Forelimb muscle (tissue), 1 donor: ENCODE results near the gene DNAJC22. TPM values are rescaled to one million over a fixed set of nuclear protein-coding genes. Genes with fewer than 3 reads are reported as not detected.
"Not testable (repeated sequence)": the region's sequence is repeated elsewhere in the genome, so short reads cannot be mapped to it uniquely, and the experiment has no call there.

ENCODE experiments used
- DNase-seq: peaks from one replicate; pipeline ENCODE4 v3.0.0-alpha.2; 2013; ENCODE audit warnings: low read depth
- polyA plus RNA-seq: library from polyadenylated mRNA; unstranded; fragments of 120-200 nt; gene quantifications from one replicate; pipeline ENCODE4 v1.2.1, GENCODE V29; 2013; ENCODE audit not compliant: insufficient read length

Gene DNAJC22
- polyA plus RNA-seq, result 0.09 TPM

GRCh38 chr12:49346659-49347310, at the start of gene DNAJC22:
TSS of gene DNAJC22 (plus strand) at chr12:49346888. CDS start at chr12:49348873, 1,985 bp downstream.
- DNase-seq, result no peak

DNA sequence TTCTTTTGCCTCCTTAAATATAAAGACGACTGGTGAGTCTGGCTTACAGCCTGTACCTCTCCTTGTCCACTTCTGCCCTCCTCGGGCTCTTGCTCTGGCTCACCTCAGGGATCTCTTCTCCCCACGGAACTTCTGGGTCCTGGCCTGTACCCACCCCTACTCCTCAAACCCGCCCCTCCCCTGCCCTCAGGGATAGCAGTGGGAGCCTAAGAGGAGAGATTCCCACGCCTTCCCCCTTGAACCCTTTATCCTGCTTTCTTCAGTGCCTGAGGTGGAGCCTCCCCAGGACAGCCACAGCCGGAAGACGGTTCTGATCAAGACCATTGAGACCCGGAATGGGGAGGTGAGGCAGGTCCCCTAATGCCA, 49.0 kb upstream of the DNAJC22 start:
- no peak for DNase-seq

DNA sequence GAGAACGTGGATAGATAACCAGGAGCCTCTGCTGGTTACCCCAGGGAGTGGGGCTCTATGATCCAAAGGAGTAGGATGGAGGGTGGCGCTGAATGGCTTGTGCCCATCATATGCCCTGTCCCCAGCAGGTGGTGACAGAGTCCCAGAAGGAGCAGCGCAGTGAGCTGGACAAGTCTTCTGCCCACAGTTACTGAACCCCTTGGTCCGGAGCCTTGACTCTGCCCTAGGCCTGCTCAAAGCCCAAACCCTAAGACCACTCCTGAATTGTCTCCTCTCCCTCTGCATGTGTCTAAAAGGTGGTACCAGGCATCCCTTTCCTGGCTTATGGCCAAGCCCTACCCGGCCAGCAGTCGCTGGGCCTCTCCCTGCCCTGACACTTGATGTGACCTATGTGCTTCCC, 48.5 kb upstream of the DNAJC22 start:
- DNase-seq, result no peak

DNA sequence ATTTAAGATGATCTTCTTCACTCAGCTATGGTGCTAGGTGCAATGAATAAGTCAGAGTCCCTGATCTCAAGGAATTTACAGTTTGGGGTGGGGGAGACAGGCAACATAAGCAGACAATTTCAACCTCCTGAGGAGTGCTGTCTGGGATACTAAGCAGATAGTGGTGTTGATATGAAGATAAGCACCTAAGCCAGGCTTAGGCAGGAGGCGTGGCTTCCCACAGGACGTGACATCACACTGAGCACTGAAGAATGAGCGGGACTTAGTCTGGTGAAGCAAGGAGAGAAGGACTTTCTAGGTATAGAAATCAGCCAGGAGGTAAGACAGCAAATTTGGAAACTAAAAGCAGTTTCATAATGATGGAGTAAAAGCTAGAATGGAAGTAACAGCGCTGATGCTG, 44.9 kb upstream of the DNAJC22 start:
- no peak for DNase-seq

GRCh38 chr12:49304161-49304560, 42.5 kb upstream of the DNAJC22 start:
- DNase-seq, result no peak

DNA sequence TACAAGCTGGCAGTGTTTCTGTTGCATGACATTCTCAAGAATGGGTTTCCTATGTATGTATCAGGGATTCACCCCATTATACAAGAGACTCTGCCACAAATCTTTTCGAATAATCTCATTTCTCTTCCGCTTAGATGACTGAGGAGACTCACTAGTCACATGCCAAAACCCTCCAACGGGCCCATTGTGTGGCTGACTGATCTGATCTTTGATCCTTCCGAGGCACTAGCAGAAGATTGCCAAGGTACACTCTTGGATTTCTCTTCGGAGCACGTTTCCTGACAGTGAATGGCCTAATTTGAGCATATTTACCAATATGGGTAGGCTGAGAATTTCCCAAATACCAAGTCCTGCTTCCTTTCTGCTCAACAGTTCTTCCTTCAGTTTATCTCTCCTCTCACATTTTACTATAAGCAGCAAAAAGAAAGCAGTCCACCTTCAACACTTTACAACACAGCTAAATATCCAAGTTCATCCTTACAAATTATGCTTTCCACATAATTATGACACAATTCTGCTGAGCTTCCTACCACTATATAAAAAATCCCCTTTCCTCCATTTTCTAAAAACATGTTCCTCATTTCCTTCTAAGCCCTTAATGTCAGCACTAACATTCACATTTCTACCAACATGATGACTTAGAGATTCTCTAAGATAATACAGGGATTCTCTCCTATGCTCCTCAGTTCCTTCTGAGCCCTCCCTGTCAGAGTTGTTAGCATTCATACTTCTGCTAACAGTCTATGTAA, 40.8 kb upstream of the DNAJC22 start:
- no peak for DNase-seq

DNA sequence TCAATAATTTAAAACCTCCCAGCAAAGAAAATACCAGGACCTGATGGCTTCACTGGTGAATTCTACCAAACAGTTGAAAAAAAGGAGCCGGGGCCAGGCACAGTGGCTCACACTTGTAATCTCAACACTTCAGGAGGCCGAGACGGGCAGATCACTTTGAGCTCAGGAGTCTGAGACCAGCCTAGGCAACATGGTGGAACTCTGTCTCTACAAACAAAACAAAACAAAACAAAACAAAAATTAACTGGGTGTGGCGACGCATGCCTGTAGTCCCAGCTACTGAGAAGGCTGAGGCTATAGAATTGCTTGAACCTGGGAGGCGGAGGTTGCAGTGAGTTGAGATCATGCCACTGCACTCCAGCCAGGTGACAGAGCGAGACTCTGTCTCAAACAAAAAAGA, 37.3 kb upstream of the DNAJC22 start:
- DNase-seq, result no peak

- not testable (repeated sequence) for DNase-seq
These were observed 36.2 kb upstream of the DNAJC22 start for GRCh38 chr12:49310451-49311000.

DNA sequence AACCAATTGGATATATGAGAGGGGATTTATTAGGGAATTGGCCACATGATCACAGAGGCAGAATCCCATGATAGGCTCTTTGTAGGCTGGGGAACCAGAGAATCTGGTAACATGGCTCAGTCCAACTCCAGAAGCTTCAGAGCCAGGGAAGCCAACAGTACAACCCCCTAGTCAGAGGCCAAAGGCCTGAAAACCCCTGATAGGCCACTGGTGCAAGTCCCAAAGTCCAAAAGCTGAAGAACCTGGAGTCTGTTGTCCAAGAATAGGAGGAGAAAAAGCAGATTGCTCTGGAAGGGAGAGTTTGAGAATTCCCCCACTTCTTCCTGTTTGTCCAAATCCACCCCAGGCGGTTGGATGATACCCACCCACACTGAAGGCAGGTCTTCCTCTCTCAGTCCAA, 31.9 kb upstream of the DNAJC22 start:
- no peak for DNase-seq

GRCh38 chr12:49317118-49317517, 29.6 kb upstream of the DNAJC22 start:
- DNase-seq, result not testable (repeated sequence)

DNA sequence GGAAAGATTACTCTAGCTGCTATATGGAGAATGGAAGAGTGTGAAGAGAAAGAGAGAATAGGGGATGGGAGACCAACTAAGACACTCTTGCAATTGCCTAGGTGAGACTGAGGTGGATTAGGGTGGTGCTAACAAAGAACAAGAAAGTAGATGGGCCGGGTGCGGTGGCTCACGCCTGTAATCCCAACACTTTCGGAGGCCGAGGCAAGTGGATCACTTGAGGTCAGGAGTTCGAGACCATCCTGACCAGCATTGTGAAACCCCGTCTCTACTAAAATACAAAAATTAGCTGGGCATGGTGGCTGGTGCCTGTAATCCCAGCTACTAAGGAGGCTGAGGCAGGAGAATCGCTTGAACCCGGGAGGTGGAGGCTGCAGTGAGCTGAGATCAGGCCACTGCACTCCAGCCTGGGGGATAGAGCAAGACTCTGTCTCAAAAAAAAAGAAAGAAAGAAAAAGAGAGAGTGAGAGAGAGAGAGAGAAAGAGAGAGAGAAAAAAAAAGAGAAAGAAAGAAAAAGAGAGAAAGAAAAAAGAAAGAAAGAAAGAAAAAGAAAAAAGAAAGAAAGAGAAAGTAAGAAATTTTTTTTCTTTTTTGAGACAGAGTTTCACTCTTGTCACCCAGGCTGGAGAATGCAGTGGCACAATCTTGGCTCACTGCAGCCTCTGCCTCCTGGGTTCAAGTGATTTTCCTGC, 26.1 kb upstream of the DNAJC22 start:
- DNase-seq, result not testable (repeated sequence)

DNA sequence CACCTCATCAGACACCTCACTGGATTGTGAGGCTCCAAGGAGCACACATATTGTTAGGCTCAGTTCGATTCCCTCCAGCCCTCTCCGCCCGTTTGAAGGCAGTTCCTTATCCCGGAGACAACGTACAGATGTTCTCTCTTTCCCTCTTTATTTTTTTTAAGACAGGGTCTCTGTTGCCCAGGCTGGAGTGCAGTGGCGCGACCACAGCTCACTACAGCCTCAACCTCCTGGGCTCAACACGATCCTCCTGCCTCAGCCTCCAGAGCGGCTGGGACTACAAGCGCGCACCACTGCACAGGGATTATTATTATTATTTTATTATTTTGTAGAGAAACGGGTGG, 24.4 kb upstream of the DNAJC22 start:
- no peak for DNase-seq

DNA sequence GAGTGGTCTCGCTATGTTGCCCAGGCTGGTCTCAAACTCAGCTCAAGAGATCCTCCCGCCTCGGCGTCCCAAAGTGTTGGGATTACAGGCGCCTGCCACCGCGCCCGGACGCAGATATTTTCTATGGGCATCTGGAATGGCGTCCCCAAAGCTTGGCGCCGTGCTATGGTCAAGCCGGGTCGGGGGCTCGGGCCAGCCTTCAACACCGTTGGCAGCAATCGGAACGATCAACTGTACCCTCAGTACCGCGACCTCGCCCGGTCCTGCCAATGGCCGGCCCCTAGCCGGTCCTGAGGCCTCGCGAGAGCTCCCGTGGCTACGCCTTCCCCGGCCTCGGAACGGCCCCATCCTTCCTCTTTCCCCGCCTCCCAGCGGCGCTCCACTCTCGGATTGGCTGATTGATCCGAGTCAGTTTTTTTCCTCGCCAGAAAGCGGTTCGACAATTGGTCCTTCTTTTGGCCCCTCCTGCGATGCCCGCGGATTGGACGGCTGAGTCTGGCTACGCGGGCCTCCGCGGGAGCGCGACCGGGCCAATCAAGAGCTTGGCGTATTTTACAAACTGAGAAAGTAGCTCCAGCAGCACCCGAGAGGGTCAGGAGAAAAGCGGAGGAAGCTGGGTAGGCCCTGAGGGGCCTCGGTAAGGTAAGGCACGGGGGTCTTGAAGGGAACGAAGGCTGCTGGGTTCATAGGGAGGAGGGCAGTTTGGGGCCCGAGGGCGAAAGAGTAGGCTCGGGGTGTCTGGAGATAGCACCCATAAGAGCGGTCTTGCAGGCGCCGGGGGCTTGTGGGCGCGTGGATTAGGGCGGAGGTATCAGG, 23.8 kb upstream of the DNAJC22 start, which contains the start of gene TROAP:
Gene TROAP (plus strand): TSS at position 548 of the 816 bp plus-strand sequence. CDS start 354 bp downstream, outside the sequence.
- DNase-seq, result peak; percentile 98

GRCh38 chr12:49323524-49324097, 23.1 kb upstream of the DNAJC22 start:
- no peak for DNase-seq

DNA sequence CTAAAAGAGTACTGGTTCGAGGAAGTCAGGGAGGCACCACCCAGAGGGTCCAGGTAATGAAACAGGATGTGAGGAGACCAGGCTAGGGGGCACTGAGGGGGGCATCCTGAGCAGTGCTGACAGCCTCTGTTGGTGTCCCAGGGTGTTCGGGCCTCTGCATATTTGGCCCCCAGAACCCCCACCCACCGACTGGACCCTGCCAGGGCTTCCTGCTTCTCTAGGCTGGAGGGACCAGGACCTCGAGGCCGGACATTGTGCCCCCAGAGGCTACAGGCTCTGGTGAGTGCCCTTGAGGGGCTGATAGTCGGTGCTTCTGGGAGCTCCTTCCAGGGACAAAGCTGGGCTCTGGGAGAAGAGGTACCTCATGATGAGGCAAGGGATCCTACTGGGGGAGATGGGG, 21.1 kb upstream of the DNAJC22 start:
- no peak for DNase-seq

GRCh38 chr12:49327368-49327767, 19.3 kb upstream of the DNAJC22 start:
- DNase-seq, result no peak

GRCh38 chr12:49327887-49328286, 18.8 kb upstream of the DNAJC22 start:
- no peak for DNase-seq

DNA sequence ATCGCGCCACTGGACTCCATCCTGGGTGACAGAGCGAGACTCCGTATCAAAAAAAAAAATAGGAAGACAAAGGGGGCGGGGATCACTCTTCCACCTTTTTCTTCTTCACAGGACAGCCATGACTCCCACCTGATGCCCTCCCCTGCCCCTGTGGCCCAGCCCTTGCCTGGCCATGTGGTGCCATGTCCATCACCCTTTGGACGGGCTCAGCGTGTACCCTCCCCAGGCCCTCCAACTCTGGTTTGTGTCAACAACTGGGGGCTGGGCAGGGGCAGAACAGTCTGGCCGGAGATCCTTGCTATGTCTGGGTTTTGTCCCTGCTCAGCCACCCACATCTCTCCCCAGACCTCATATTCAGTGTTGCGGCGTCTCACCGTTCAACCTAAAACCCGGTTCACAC, 17.9 kb upstream of the DNAJC22 start:
- no peak for DNase-seq

GRCh38 chr12:49330032-49330619, 16.6 kb upstream of the DNAJC22 start:
- no peak for DNase-seq

GRCh38 chr12:49330631-49331379, 15.9 kb upstream of the DNAJC22 start:
- no peak for DNase-seq
